Gastrocnemius medialis (tissue), 4 donors: Measurements from ENCODE around the gene BDKRB1.

Source experiments
- POLR2A ChIP-seq, 2 donors: fragments of 450-650 bp; IDR thresholded peaks; one replicate each; pipeline ENCODE4 v1.6.1; 2017; ENCODE audit warnings: antibody characterized with exemption in 2 of 2, mild to moderate bottlenecking in 2 of 2, moderate library complexity in 2 of 2
- TF ChIP-seq, protein P1 (sequence below), 5 experiments: fragments of 450-650 bp in 3 of 5; fragments of 200-600 bp in 2 of 5; sonication (generic) in 2 of 5; IDR thresholded peaks in 4 of 5; conservative IDR thresholded peaks in 1 of 5; 1 replicate in 4 of 5; 2 replicates in 1 of 5; pipeline ENCODE4 v1.5.1; 2016 to 2019; ENCODE audit warnings: antibody characterized with exemption in 5 of 5, mild to moderate bottlenecking in 3 of 5, moderate library complexity in 3 of 5

GRCh38 chr14:96212140-96212539, 43.9 kb upstream of the BDKRB1 start:
- TF ChIP-seq, protein P1, sequence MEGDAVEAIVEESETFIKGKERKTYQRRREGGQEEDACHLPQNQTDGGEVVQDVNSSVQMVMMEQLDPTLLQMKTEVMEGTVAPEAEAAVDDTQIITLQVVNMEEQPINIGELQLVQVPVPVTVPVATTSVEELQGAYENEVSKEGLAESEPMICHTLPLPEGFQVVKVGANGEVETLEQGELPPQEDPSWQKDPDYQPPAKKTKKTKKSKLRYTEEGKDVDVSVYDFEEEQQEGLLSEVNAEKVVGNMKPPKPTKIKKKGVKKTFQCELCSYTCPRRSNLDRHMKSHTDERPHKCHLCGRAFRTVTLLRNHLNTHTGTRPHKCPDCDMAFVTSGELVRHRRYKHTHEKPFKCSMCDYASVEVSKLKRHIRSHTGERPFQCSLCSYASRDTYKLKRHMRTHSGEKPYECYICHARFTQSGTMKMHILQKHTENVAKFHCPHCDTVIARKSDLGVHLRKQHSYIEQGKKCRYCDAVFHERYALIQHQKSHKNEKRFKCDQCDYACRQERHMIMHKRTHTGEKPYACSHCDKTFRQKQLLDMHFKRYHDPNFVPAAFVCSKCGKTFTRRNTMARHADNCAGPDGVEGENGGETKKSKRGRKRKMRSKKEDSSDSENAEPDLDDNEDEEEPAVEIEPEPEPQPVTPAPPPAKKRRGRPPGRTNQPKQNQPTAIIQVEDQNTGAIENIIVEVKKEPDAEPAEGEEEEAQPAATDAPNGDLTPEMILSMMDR (IDR thresholded peaks at IDR 0.05 in 4 of 5, conservative IDR thresholded peaks at IDR 0.05 in 1 of 5), result no peak
- no peak for TF ChIP-seq POLR2A (IDR thresholded peaks at IDR 0.05)
